H9 (cell line): ENCODE results near the gene OR10A6. TPM values are rescaled to one million over a fixed set of nuclear protein-coding genes. Genes with fewer than 3 reads are reported as not detected.

ENCODE experiments used
- DNase-seq: peaks from one replicate; pipeline ENCODE4 v3.0.0-alpha.2; 2017
- H2AFZ ChIP-seq: one replicate; pipeline ENCODE4 v1.6.1; 2013; ENCODE audit warnings: mild to moderate bottlenecking, low read length, control low read depth, moderate library complexity
- H2AK5ac ChIP-seq: 2 replicates; pipeline ENCODE4 v1.6.1; 2013; ENCODE audit warnings: low read length, control low read depth, mixed read lengths; ENCODE audit not compliant: insufficient read length
- H2BK120ac ChIP-seq: one replicate; pipeline ENCODE4 v1.6.1; 2013; ENCODE audit warnings: low read depth, mild to moderate bottlenecking, low read length, control low read depth, inconsistent platforms; ENCODE audit not compliant: poor library complexity, severe bottlenecking
- H2BK12ac ChIP-seq: 2 replicates; pipeline ENCODE4 v1.6.1; 2013; ENCODE audit warnings: low read length, control low read depth, mixed read lengths, low read depth; ENCODE audit not compliant: insufficient read length
- H2BK15ac ChIP-seq: 2 replicates; pipeline ENCODE4 v1.6.1; 2013; ENCODE audit warnings: low read depth, low read length, control low read depth
- H2BK20ac ChIP-seq: one replicate; pipeline ENCODE4 v1.6.1; 2013; ENCODE audit warnings: low read depth, mild to moderate bottlenecking, low read length, control low read depth, inconsistent platforms; ENCODE audit not compliant: poor library complexity, severe bottlenecking
- H2BK5ac ChIP-seq: 2 replicates; pipeline ENCODE4 v1.6.1; 2013; ENCODE audit warnings: low read length, control low read depth, mixed read lengths; ENCODE audit not compliant: insufficient read length
- H3K14ac ChIP-seq: 2 replicates; pipeline ENCODE4 v1.6.1; 2013; ENCODE audit warnings: low read length, control low read depth; ENCODE audit not compliant: insufficient read depth
- H3K18ac ChIP-seq: 2 replicates; pipeline ENCODE4 v1.6.1; 2013; ENCODE audit warnings: low read depth, mild to moderate bottlenecking, mixed read lengths, low read length, control low read depth; ENCODE audit not compliant: insufficient read length
- H3K23ac ChIP-seq: 2 replicates; pipeline ENCODE4 v1.6.1; 2013; ENCODE audit warnings: low read length, control low read depth, mixed read lengths, low read depth; ENCODE audit not compliant: insufficient read length
- H3K23me2 ChIP-seq: 2 replicates; pipeline ENCODE4 v1.6.1; 2013; ENCODE audit warnings: low read depth, mild to moderate bottlenecking, mixed read lengths, low read length, control low read depth; ENCODE audit not compliant: insufficient read length, poor library complexity, severe bottlenecking
- H3K27ac ChIP-seq: 2 replicates; pipeline ENCODE4 v1.5.1; 2013; ENCODE audit warnings: low read length, control low read depth, mixed read lengths, low read depth; ENCODE audit not compliant: insufficient read length
- H3K27me3 ChIP-seq: 2 replicates; pipeline ENCODE4 v1.6.1; 2013; ENCODE audit warnings: low read length, control low read depth, inconsistent platforms; ENCODE audit not compliant: insufficient read depth
- H3K4ac ChIP-seq: 2 replicates; pipeline ENCODE4 v1.6.1; 2013; ENCODE audit warnings: low read depth, mild to moderate bottlenecking, control low read depth, inconsistent platforms, low read length, moderate library complexity
- H3K4me1 ChIP-seq: 2 replicates; pipeline ENCODE4 v1.6.1; 2013; ENCODE audit warnings: low read length, control low read depth, inconsistent platforms; ENCODE audit not compliant: insufficient read depth
- H3K4me2 ChIP-seq: 2 replicates; pipeline ENCODE4 v1.6.1; 2013; ENCODE audit warnings: low read length, control low read depth, mixed read lengths; ENCODE audit not compliant: insufficient read length, insufficient read depth
- H3K56ac ChIP-seq: 2 replicates; pipeline ENCODE4 v1.6.1; 2013; ENCODE audit warnings: low read depth, mild to moderate bottlenecking, mixed read lengths, low read length, control low read depth; ENCODE audit not compliant: insufficient read length
- H3K79me1 ChIP-seq: 2 replicates; pipeline ENCODE4 v1.6.1; 2013; ENCODE audit warnings: low read depth, mild to moderate bottlenecking, moderate library complexity, low read length, control low read depth, inconsistent platforms; ENCODE audit not compliant: insufficient read depth, poor library complexity, severe bottlenecking
- H3K79me2 ChIP-seq: 2 replicates; pipeline ENCODE4 v1.6.1; 2013; ENCODE audit warnings: low read length, control low read depth, inconsistent platforms; ENCODE audit not compliant: insufficient read depth
- H3K9ac ChIP-seq: 2 replicates; pipeline ENCODE4 v1.6.1; 2013; ENCODE audit warnings: low read length, control low read depth, mixed read lengths; ENCODE audit not compliant: insufficient read length; ENCODE audit errors: extremely low read depth
- H3K9me3 ChIP-seq: one replicate; pipeline ENCODE4 v1.6.1; 2013; ENCODE audit warnings: low read depth, low read length, inconsistent platforms; ENCODE audit not compliant: control insufficient read depth
- H3T11ph ChIP-seq: one replicate; pipeline ENCODE4 v1.6.1; 2013; ENCODE audit warnings: mild to moderate bottlenecking, low read length, control low read depth, inconsistent platforms
- H4K20me1 ChIP-seq: one replicate; pipeline ENCODE4 v1.6.1; 2013; ENCODE audit not compliant: control insufficient read depth, insufficient read length, insufficient read depth
- H4K5ac ChIP-seq: 2 replicates; pipeline ENCODE4 v1.6.1; 2013; ENCODE audit warnings: low read depth, mild to moderate bottlenecking, mixed read lengths, low read length, control low read depth; ENCODE audit not compliant: insufficient read length
- H4K8ac ChIP-seq: replicated peaks from 2 replicates; pipeline ENCODE4 v1.6.1; 2013; ENCODE audit warnings: low read length, control low read depth, mixed read lengths, low read depth; ENCODE audit not compliant: insufficient read length
- H4K91ac ChIP-seq: 2 replicates; pipeline ENCODE4 v1.6.1; 2013; ENCODE audit warnings: low read depth, mild to moderate bottlenecking, moderate library complexity, mixed read lengths, low read length, control low read depth; ENCODE audit not compliant: insufficient read length
- H3K27ac Mint-ChIP-seq, 3 experiments: 2 replicates in 2 of 3; 3 replicates in 1 of 3; pipeline ENCODE4 v1.8.0; 2020 to 2021; ENCODE audit warnings: mixed read lengths in 3 of 3, mild to moderate bottlenecking in 1 of 3, moderate library complexity in 1 of 3
- H3K27me3 Mint-ChIP-seq: 2 replicates; pipeline ENCODE4 v1.8.0; 2021; ENCODE audit warnings: low read depth, mild to moderate bottlenecking, moderate library complexity, mixed read lengths
- H3K36me3 Mint-ChIP-seq, 3 experiments: 2 replicates in 2 of 3; 3 replicates in 1 of 3; pipeline ENCODE4 v1.8.0; 2020 to 2021; ENCODE audit warnings: low read depth in 3 of 3, mixed read lengths in 3 of 3; ENCODE audit not compliant: insufficient read depth in 1 of 3
- H3K4me1 Mint-ChIP-seq, 2 experiments: 2 replicates each; pipeline ENCODE4 v1.8.0; 2020; ENCODE audit warnings: mixed read lengths in 2 of 2
- H3K4me3 Mint-ChIP-seq, 2 experiments: 2 replicates in 1 of 2; 3 replicates in 1 of 2; pipeline ENCODE4 v1.8.0; 2020 to 2021; ENCODE audit warnings: mild to moderate bottlenecking in 2 of 2, mixed read lengths in 2 of 2, moderate library complexity in 1 of 2
- H3K9me3 Mint-ChIP-seq, 2 experiments: 2 replicates in 1 of 2; 3 replicates in 1 of 2; pipeline ENCODE4 v1.8.0; 2020; ENCODE audit warnings: mild to moderate bottlenecking in 2 of 2, mixed read lengths in 2 of 2, moderate library complexity in 1 of 2
- WGBS: extraction: QIAGEN DNeasy Blood & Tissue Kit; methylation state at CpG from one replicate; pipeline ENCODE4 v1.1.7; 2013; ENCODE audit warnings: missing lambda C conversion rate, low lambda C conversion rate, mixed read lengths; ENCODE audit not compliant: insufficient read length; ENCODE audit errors: extremely low coverage; 5-methylcytosine and 5-hydroxymethylcytosine counted together
- total RNA-seq: library from RNA; stranded (reverse); gene quantifications from 2 replicates; pipeline ENCODE4 v1.2.1, GENCODE V29; 2021
- TF ChIP-seq, protein P1 (sequence below): fragments of 200-600 bp; sonication (generic); conservative IDR thresholded peaks from 3 replicates; pipeline ENCODE4 v1.8.0; 2021; ENCODE audit warnings: antibody characterized with exemption, mild to moderate bottlenecking

Gene OR10A6
- total RNA-seq, 1 experiment from 2014 or later, result not detected

DNA sequence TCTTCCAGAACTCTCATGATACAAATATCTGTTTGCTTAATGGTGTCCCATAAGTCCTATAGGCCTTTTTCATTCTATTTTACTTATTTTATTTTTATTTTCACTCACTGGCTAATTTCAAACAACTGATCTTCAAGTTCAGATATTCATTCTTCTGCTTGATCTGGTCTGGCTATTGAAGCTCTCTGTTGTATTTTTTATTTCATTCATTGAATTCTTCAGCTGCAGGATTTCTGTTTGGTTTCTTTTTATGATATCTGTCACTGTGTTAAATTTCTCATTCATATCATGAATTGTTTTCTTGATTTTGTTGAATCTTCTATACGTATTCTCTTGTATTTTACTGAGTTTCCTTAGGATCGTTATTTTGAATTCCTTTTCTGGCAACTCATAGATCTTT, 13.1 kb upstream of the OR10A6 start:
- no peaks in the 10 kb centered on the region for H3K23me2 ChIP-seq
- no peak overlapping the region for H3K56ac ChIP-seq
- no peak overlapping the region for H3T11ph ChIP-seq
- Mint-ChIP-seq H3K27me3 (peaks cover 14% of the 10 kb centered on the region), H3K9me3 (peaks cover 13 to 15% of the 10 kb centered on the region in 2 experiments), H3K36me3 (peaks cover 0 to 7% (median 0%) of the 10 kb centered on the region in 3 experiments; a peak in 1 of 7 replicates), H3K4me3 (no peak overlapping the region), H3K4me1 (no peaks in the 10 kb centered on the region), H3K27ac (no peak overlapping the region)
- no peak overlapping the region for H3K9ac ChIP-seq
- no peak overlapping the region for H2AFZ ChIP-seq
- no peak overlapping the region for H4K5ac ChIP-seq
- no peak overlapping the region for H3K14ac ChIP-seq
- H3K27me3 ChIP-seq, result no peaks in the 10 kb centered on the region
- no peak overlapping the region for H2BK120ac ChIP-seq
- no peak overlapping the region for H4K91ac ChIP-seq
- H2AK5ac ChIP-seq, result no peak overlapping the region
- no CpG with 5 or more reads among the region's 2 CpGs for WGBS
- no peaks in the 10 kb centered on the region for H4K20me1 ChIP-seq
- no peaks in the 10 kb centered on the region for H3K79me1 ChIP-seq
- H2BK20ac ChIP-seq, result no peak overlapping the region
- TF ChIP-seq, protein P1, sequence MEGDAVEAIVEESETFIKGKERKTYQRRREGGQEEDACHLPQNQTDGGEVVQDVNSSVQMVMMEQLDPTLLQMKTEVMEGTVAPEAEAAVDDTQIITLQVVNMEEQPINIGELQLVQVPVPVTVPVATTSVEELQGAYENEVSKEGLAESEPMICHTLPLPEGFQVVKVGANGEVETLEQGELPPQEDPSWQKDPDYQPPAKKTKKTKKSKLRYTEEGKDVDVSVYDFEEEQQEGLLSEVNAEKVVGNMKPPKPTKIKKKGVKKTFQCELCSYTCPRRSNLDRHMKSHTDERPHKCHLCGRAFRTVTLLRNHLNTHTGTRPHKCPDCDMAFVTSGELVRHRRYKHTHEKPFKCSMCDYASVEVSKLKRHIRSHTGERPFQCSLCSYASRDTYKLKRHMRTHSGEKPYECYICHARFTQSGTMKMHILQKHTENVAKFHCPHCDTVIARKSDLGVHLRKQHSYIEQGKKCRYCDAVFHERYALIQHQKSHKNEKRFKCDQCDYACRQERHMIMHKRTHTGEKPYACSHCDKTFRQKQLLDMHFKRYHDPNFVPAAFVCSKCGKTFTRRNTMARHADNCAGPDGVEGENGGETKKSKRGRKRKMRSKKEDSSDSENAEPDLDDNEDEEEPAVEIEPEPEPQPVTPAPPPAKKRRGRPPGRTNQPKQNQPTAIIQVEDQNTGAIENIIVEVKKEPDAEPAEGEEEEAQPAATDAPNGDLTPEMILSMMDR, result no peak
- H2BK12ac ChIP-seq, result no peak overlapping the region
- no peak overlapping the region for H4K8ac ChIP-seq
- DNase-seq, result no peak
- H2BK15ac ChIP-seq, result no peak overlapping the region
- H3K27ac ChIP-seq, result no peak overlapping the region
- H2BK5ac ChIP-seq, result no peak overlapping the region
- no peak overlapping the region for H3K23ac ChIP-seq
- no peaks in the 10 kb centered on the region for H3K79me2 ChIP-seq
- no peaks in the 10 kb centered on the region for H3K9me3 ChIP-seq
- H3K4me2 ChIP-seq, result no peak overlapping the region
- no peak overlapping the region for H3K4ac ChIP-seq
- no peak overlapping the region for H3K18ac ChIP-seq
- H3K4me1 ChIP-seq, result no peaks in the 10 kb centered on the region
